GM23248 (cell line): ENCODE measurements around the gene P2RY12.

Source experiments
- EZH2 ChIP-seq: fragments of 200-600 bp; sonication (generic); IDR thresholded peaks from 2 replicates; pipeline ENCODE4 v1.6.1; 2018; ENCODE audit warnings: antibody characterized with exemption, mild to moderate bottlenecking; ENCODE audit not compliant: insufficient read depth, poor library complexity, severe bottlenecking
- EZH2phosphoT487 ChIP-seq: fragments of 200-600 bp; sonication (generic); IDR thresholded peaks from 2 replicates; pipeline ENCODE4 v1.6.1; 2018; ENCODE audit warnings: antibody characterized with exemption, moderate library complexity, mild to moderate bottlenecking, low read depth; ENCODE audit not compliant: insufficient read depth

GRCh38 chr3:151366993-151367392, 17.6 kb downstream of the P2RY12 start:
- TF ChIP-seq EZH2 (no peak), EZH2phosphoT487 (no peak)
